Natural killer cell treated with Interleukin-12 subunit alpha and Interleukin-12 subunit beta and Interleukin-15 and Interleukin-18, amount 100 ng/mL, for 72 hours (primary cell): Measurements from ENCODE around the gene KCNH3. TPM values are rescaled to one million over a fixed set of nuclear protein-coding genes. Genes with fewer than 3 reads are reported as not detected.

Experiments used
- ATAC-seq, 2 donors: fragments of 150-1000 bp; cut with Tn5 transposase in 1 of 2; sonication (Bioruptor Pico), chemical (Tn5 transposase) in 1 of 2; 2 replicates each; pipeline ENCODE4 v1.10.0; 2021
- DNase-seq: peaks from one replicate; pipeline ENCODE4 v3.0.0; 2022; ENCODE audit warnings: low spot score
- H3K27ac Mint-ChIP-seq, 2 donors: 1 replicate in 1 of 2; 2 replicates in 1 of 2; pipeline ENCODE4 v1.8.0; 2022; ENCODE audit warnings: mixed read lengths in 2 of 2, mild to moderate bottlenecking in 1 of 2, moderate library complexity in 1 of 2
- H3K27me3 Mint-ChIP-seq, 2 donors: 1 replicate in 1 of 2; 2 replicates in 1 of 2; pipeline ENCODE4 v1.8.0; 2022; ENCODE audit warnings: mixed read lengths in 2 of 2
- H3K36me3 Mint-ChIP-seq: one replicate; pipeline ENCODE4 v1.8.0; 2022; ENCODE audit warnings: mixed read lengths
- H3K4me1 Mint-ChIP-seq, 2 donors: 1 replicate in 1 of 2; 2 replicates in 1 of 2; pipeline ENCODE4 v1.8.0; 2022; ENCODE audit warnings: low read depth in 2 of 2, mixed read lengths in 2 of 2, mild to moderate bottlenecking in 1 of 2
- H3K4me3 Mint-ChIP-seq: one replicate; pipeline ENCODE4 v1.8.0; 2022; ENCODE audit warnings: mixed read lengths
- H3K9me3 Mint-ChIP-seq: 2 replicates; pipeline ENCODE4 v1.8.0; 2022; ENCODE audit warnings: mixed read lengths
- total RNA-seq, 2 donors: library from RNA; stranded (reverse); gene quantifications; one replicate each; pipeline ENCODE4 v1.2.3, GENCODE V29; 2022

KCNH3 gene
- total RNA-seq, 2 donors from 2014 or later, result 0.50 to 0.70 TPM

DNA sequence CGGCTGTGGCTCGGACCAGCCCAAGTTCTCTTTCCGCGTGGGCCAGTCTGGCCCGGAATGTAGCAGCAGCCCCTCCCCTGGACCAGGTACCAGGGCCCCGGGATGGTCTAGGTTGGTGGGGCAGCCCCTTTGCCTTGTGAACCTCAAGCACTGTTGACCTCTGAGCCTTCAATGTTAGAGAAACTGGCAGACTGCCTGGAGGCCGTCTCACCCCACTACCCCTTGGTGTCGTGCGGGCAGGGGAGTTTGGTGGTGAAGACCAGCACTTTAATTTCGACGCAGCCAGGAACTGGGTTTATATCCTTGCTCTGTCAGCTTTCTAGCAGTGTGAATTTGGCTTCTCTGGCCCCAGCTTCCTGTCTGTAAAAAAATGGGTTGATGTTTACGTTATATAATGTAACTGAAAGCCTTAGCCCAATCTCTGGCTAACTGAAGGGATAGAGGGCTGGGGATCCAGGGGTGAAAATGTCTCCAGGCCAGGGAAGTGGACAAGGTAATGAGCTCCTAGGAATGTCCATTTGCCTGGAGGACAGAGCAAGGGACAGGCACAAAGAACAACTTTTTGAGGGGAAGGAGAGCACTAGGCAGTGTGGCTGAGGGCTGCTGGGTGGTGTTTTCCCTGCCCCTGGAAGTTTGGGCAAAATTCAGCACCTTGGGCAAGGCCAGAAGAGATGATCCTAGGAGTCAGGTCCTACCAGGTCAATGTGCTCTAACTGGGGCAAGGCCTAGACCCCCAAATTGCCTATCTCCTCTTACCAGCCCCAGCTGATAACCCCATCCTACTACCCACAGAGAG is 17.8 kb downstream of the KCNH3 start:
- peak overlapping the region in 1 of 2 donors; percentile 63 for H3K27ac Mint-ChIP-seq
- no peak overlapping the region for H3K4me3 Mint-ChIP-seq
- no peaks in the 10 kb centered on the region for H3K36me3 Mint-ChIP-seq
- DNase-seq (no peak), ATAC-seq (no peak)
- no peaks in the 10 kb centered on the region for H3K9me3 Mint-ChIP-seq
- H3K4me1 Mint-ChIP-seq, result peaks cover 6 to 7% of the 10 kb centered on the region in 2 donors
- H3K27me3 Mint-ChIP-seq, result no peaks in the 10 kb centered on the region

DNA sequence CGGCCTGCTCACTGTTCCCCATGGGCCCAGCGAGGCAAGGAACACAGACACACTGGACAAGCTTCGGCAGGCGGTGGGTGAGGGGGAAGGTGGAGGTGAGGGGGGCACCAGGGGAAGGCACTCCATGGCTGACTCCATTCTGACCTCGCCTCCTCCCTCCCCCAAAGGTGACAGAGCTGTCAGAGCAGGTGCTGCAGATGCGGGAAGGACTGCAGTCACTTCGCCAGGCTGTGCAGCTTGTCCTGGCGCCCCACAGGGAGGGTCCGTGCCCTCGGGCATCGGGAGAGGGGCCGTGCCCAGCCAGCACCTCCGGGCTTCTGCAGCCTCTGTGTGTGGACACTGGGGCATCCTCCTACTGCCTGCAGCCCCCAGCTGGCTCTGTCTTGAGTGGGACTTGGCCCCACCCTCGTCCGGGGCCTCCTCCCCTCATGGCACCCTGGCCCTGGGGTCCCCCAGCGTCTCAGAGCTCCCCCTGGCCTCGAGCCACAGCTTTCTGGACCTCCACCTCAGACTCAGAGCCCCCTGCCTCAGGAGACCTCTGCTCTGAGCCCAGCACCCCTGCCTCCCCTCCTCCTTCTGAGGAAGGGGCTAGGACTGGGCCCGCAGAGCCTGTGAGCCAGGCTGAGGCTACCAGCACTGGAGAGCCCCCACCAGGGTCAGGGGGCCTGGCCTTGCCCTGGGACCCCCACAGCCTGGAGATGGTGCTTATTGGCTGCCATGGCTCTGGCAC is 18.5 kb downstream of the KCNH3 start:
- DNase-seq (no peak), ATAC-seq (no peak)
- H3K36me3 Mint-ChIP-seq, result peaks cover 7% of the 10 kb centered on the region
- H3K4me3 Mint-ChIP-seq, result no peak overlapping the region
- no peaks in the 10 kb centered on the region for H3K27me3 Mint-ChIP-seq
- no peaks in the 10 kb centered on the region for H3K9me3 Mint-ChIP-seq
- H3K27ac Mint-ChIP-seq, result no peak overlapping the region
- peaks cover 7 to 9% of the 10 kb centered on the region in 2 donors for H3K4me1 Mint-ChIP-seq

DNA sequence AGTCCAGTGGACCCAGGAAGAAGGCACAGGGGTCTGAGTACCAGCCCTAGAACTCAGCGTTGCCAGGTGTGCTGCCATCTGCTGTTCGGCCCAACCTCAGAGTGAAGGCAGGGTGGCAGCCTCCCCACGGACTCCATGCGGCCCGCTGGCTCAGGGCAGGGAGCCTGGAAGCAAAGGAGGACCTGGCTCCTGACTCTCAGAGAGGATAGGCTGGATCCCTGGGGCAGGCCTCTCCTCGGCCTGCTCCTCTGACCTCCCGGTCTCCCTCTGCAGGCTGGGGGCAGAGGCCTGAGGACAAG is 19.0 kb downstream of the KCNH3 start:
- Mint-ChIP-seq H3K27ac (no peak overlapping the region), H3K4me1 (peaks cover 7 to 10% of the 10 kb centered on the region in 2 donors), H3K9me3 (no peaks in the 10 kb centered on the region), H3K4me3 (no peak overlapping the region), H3K36me3 (peaks cover 10% of the 10 kb centered on the region), H3K27me3 (no peaks in the 10 kb centered on the region)
- ATAC-seq (no peak), DNase-seq (no peak)

DNA sequence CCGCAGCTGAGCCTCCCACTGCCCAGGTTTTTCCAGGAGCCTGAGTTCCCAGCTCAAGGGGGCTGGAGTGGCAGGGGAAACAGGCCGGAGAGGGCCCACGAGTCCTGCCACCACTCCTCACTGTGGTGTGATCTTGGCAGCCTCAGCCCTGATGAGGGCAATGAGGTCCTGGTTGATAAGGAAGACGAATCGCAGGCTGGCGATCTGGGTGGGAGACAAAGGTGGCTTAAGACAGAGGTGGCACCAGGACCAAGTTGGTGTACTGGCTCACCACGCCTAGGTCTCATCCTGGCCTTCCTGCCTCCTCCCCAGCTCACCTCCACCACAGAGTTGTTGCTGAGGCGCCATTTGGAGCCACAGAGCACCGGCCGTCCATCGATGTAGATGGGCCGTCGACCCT is 19.7 kb downstream of the KCNH3 start:
- Mint-ChIP-seq H3K27me3 (no peaks in the 10 kb centered on the region), H3K36me3 (peaks cover 10% of the 10 kb centered on the region), H3K4me1 (peaks cover 7 to 10% of the 10 kb centered on the region in 2 donors), H3K4me3 (no peak overlapping the region), H3K27ac (no peak overlapping the region), H3K9me3 (no peaks in the 10 kb centered on the region)
- ATAC-seq, result no peak
- DNase-seq, result no peak

DNA sequence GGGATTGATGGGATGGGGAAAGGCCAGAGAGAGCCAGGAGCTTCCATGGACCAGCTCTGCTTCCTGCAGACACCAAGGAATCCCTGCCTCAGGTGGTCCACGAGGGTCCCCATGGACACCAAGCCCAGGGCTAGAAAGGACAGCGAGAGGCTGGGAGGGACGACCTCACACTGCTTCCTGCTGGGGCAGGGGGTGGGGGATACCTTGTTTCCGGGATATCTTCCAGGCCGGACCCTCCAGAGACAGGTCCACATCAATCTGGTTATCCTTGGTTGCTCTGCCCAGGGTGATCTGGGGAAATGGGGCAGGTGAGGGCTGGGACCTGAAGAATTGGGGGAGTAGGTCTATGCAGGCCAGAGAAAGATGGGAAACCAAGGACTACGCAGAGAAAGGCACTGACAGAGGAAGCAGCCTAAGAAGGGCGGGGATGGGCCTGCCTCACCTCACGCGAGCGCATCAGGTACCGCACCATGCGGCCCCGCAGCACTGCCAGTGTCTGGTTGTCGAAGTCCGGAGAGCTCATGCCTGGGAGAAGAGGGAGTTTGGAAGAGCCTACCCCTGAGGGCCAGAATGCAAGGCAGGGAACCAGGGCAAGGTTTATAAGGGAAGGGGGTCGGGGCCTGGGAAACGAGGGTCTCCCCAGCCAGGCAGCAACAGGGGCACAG is 20.3 kb downstream of the KCNH3 start:
- H3K27me3 Mint-ChIP-seq, result no peaks in the 10 kb centered on the region
- no peak overlapping the region for H3K27ac Mint-ChIP-seq

DNA sequence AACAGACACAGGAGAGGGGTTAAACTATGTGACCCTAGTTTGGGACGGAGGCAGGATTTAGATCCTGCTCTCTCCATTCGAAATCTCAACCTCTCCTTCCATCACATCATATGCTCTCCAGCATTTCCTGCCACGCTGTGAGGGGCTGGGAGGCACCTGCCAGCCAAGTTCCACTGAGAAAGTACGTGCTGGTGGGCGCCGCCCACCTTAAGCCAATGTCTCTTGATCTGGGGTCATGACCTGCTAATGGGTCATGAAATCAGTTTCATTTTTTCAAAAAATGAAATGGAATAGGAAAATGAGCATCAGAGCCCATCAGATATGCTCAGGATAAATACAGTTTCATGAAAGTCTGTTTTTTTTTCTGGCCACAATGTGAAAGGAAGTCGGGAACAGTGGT is 21.9 kb downstream of the KCNH3 start:
- H3K36me3 Mint-ChIP-seq, result peaks cover 10% of the 10 kb centered on the region

More for the DNA sequence above, 20.3 kb downstream of the KCNH3 start:
- peaks cover 10% of the 10 kb centered on the region for H3K36me3 Mint-ChIP-seq
- H3K4me1 Mint-ChIP-seq, result peaks cover 7 to 14% of the 10 kb centered on the region in 2 donors
- no peaks in the 10 kb centered on the region for H3K9me3 Mint-ChIP-seq
- ATAC-seq (no peak), DNase-seq (no peak)
- H3K4me3 Mint-ChIP-seq, result no peak overlapping the region

DNA sequence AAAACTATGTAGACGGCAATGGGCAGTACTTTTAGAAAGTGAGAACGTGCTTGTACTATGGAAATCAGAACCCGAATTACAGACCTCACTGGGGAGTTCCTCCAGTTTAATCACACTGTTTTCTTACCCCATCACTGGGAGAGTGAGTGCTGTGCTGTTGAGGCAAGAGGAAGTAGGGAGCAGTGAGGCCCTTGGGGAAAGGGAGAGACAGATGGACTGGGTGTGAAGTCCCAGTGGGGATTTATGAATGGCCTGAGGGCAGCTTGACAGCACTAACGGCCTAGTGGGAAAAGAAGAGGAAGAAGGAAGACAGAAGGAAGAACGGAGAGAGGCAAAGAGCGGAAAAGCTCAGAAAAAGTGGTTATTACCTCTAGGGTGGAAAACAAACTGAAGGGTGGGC is 23.4 kb downstream of the KCNH3 start:
- Mint-ChIP-seq H3K27ac (peak overlapping the region in 1 of 2 donors; percentile 15), H3K9me3 (no peaks in the 10 kb centered on the region), H3K36me3 (peaks cover 10% of the 10 kb centered on the region), H3K27me3 (no peaks in the 10 kb centered on the region), H3K4me3 (no peak overlapping the region), H3K4me1 (peaks cover 23 to 33% of the 10 kb centered on the region in 2 donors)
- DNase-seq (no peak), ATAC-seq (no peak)

More for the DNA sequence above, 21.9 kb downstream of the KCNH3 start:
- Mint-ChIP-seq H3K4me1 (peaks cover 17 to 27% of the 10 kb centered on the region in 2 donors), H3K27me3 (no peaks in the 10 kb centered on the region), H3K4me3 (no peak overlapping the region), H3K27ac (no peak overlapping the region), H3K9me3 (no peaks in the 10 kb centered on the region)
- DNase-seq, result no peak
- no peak for ATAC-seq

DNA sequence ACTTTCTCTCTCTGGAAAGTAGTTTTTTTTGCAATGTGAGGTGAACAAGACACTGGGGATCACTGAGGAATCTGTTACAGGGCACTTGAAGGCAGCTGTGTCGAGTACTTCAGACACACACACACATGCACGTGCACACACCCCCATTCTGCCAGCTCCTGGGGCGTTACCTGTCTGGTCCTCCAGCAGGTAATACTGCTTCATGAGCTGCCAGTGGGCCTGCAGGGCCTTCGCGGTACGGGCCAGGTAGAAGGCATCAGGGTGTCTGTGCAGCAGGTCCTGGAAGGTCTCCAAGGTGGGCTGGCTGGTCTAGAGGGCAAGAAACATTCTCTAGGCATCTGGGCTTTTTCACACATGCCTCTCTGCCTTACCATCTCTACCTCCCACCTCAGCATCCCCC is 24.0 kb downstream of the KCNH3 start:
- Mint-ChIP-seq H3K4me3 (no peak overlapping the region), H3K36me3 (peaks cover 10% of the 10 kb centered on the region), H3K27me3 (no peaks in the 10 kb centered on the region), H3K9me3 (no peaks in the 10 kb centered on the region), H3K27ac (no peak overlapping the region), H3K4me1 (peaks cover 23 to 38% of the 10 kb centered on the region in 2 donors)
- no peak for ATAC-seq
- DNase-seq, result no peak

DNA sequence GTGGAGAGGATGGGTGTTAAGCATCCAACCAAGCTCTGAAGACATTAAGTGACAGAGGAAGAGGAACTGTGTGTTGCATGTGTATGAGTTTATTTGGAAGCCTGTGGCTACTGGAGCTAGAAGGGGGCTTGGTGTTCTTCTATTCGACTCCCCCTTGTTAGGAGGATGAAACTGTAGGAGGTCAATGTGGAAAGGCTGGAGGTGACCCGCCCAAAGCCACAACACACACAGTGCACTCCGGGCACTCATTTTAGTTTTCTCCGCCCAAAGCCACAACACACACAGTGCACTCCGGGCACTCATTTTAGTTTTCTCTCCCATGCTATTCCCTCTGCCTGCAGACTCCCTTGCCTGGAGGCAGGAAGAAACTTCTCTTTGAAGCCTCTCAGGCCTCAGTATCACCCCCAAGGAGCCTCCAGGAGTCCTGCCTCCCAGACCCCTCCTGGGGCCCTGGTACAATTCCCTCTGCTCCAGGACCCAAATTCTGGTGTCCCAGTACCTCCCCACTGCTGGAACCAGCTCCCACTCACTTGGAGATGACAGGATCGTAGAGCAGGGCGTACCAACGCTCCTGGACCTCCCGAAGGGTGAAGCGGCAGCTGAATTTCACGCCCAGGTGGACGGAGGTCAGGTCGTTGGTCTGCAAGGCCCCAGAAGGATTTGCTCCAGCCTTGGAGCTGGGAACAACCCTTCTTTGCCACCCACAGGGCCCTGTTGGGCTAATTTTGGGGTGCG is 25.3 kb downstream of the KCNH3 start:
- DNase-seq, result no peak
- Mint-ChIP-seq H3K4me3 (peak overlapping the region; percentile 32), H3K27ac (peak overlapping the region in 1 of 2 donors; percentile 49), H3K36me3 (peaks cover 10% of the 10 kb centered on the region), H3K27me3 (no peaks in the 10 kb centered on the region), H3K4me1 (peaks cover 35 to 49% of the 10 kb centered on the region in 2 donors), H3K9me3 (no peaks in the 10 kb centered on the region)
- ATAC-seq, result no peak

DNA sequence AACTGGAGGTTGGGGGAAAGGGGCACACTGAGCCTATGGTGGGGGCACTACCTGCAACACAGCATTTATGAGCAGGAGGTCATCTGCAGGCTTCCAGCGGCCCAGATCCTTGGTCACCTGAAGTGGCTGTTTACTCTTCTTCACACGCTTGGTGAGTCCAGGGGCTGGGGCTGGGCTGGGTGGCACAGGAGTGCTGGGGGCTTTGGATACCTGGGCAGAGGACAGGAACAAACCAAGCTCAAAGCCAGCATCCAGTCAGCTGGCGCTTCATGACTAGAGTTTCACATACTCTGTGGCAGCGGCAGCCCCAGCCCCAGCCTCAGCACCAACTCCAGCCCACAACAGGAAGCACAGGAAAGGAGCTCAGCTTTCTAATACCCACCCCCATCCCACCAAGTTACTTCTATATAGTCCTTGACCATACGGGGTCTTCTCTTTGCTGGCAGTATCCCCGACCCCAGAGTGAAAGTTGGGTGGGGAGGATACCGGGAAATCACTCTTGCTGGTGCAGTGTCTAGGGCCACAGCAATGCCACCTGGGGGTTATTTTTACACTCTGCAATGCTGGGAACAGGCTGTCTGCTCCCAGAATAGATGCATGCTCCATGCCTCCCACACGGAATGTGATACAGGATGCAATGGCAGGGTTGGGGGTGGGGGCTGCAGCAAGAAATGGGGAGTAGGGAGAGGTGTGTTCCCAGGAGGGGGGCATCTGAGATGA is 26.0 kb downstream of the KCNH3 start:
- Mint-ChIP-seq H3K27me3 (no peaks in the 10 kb centered on the region), H3K4me3 (peak overlapping the region; percentile 48), H3K9me3 (no peaks in the 10 kb centered on the region), H3K27ac (peak overlapping the region; percentile 28 to 53), H3K36me3 (peaks cover 10% of the 10 kb centered on the region), H3K4me1 (peaks cover 35 to 46% of the 10 kb centered on the region in 2 donors)
- no peak for DNase-seq
- ATAC-seq, result no peak

DNA sequence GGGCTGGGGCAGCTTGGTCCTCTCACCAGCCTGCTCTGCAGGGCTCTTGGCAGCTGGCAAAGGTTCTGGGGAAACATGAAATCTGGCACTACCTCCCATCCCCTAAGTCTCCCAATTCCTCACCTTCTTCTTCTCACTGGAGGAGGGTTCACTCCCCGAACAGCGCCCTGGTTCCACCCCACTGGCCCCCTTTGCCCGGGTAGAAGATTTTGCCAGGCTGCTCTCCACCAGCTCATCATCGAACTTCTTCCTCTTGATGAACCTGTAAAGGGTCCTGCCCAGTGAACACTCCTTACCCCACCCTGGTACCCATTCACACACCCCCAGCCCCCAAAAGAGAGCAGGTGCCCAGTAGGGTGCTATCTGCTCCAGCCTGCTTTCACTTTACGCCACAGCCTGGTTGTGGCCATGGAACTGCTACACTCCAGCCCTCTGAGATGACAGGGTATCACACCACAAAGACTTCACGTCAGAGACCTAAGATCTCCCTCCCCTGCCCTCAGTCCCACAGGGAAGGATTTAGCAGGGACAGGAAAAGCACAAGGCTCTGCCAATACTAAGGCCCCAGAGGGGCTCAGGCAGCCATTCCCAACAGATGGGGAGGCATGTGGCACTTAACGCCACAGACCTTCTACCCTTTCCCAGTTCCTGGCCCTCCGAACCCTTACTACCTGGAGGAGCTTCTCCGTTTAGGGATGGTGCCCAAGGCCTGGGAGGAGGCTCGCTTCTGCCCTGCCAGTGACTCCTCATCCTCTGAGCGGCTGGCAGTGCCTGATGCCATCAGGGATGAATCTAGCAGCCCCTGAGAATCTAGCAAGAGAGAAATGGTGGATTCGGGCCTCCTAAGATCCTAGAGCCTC is 26.8 kb downstream of the KCNH3 start:
- Mint-ChIP-seq H3K4me3 (peak overlapping the region; percentile 48), H3K36me3 (peaks cover 10% of the 10 kb centered on the region), H3K27ac (peak overlapping the region; percentile 28 to 53), H3K4me1 (peaks cover 34 to 48% of the 10 kb centered on the region in 2 donors), H3K27me3 (no peaks in the 10 kb centered on the region), H3K9me3 (no peaks in the 10 kb centered on the region)
- peak in 1 of 2 donors; percentile 39 for ATAC-seq
- no peak for DNase-seq

DNA sequence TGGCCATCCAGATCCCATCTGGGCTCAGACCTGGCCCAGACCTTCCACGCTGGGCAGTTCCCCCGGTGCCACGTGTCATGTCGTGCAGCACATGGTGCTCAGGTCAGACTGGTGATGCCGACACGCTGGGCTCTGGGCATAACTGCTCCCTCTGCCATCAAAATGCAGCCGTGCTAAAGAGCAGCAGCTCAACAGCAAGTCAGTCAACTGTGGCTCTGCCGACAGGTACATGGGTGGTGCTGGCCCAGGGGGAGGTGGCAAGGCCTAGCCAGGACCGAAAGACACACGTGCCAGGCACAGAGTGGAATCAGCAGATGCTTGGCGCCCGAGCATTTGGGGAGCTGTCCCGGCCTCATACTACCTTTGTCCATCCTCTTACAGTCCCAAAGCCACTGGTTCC is 27.5 kb downstream of the KCNH3 start:
- DNase-seq (no peak), ATAC-seq (no peak)
- peak overlapping the region; percentile 28 to 99 for H3K27ac Mint-ChIP-seq
- no peaks in the 10 kb centered on the region for H3K27me3 Mint-ChIP-seq
- H3K4me3 Mint-ChIP-seq, result peak overlapping the region; percentile 8
- no peaks in the 10 kb centered on the region for H3K9me3 Mint-ChIP-seq
- peaks cover 38 to 50% of the 10 kb centered on the region in 2 donors for H3K4me1 Mint-ChIP-seq
- peaks cover 10% of the 10 kb centered on the region for H3K36me3 Mint-ChIP-seq
